SH-SY5Y (cell line): ENCODE measurements around the gene MMP24OS.

Experiments
- GATA2 ChIP-seq: IDR thresholded peaks from 2 replicates; pipeline ENCODE4 v1.6.1; 2011; ENCODE audit warnings: mild to moderate bottlenecking, low read depth, low read length
- GATA3 ChIP-seq: IDR thresholded peaks from 2 replicates; pipeline ENCODE4 v1.6.1; 2011; ENCODE audit warnings: low read depth, mild to moderate bottlenecking, low read length, moderate library complexity

The MMP24OS gene

DNA sequence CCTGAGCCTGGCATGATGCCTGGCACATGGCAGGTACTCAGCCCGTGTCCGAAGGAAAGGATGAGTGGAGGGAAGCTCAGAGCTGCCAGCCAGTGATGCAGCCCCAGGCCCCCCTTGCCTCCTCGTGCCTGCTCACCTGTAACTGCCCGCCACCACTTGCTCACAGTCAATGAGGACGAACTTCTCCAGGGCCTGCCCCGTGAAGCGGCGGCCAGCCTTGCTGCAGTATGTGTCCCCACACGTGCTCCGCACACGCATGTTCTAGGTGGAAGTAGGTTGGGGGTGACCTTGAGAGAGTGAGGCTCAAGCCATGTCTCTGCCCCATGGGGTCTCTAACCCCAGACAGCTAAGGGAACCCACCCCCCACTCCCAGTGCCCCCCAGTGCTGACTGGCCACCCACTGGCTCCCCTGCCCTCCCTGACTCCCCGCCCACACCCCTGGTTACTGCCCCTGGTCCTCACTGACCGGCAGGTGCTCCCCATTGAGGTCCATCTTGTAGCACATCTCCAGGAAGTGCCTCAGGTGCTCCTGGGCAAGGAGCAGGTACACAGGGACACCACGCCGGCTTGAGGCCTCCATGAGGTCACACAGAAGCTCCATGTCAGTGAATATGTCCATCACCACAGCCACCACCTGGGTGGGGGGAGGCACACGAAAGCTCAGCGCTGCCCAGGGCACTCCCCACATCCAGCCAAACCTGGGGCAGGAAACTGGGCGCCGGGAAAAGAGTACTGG, 10.6 kb upstream of the MMP24OS start:
- no peak for TF ChIP-seq GATA3
- TF ChIP-seq GATA2, result no peak

DNA sequence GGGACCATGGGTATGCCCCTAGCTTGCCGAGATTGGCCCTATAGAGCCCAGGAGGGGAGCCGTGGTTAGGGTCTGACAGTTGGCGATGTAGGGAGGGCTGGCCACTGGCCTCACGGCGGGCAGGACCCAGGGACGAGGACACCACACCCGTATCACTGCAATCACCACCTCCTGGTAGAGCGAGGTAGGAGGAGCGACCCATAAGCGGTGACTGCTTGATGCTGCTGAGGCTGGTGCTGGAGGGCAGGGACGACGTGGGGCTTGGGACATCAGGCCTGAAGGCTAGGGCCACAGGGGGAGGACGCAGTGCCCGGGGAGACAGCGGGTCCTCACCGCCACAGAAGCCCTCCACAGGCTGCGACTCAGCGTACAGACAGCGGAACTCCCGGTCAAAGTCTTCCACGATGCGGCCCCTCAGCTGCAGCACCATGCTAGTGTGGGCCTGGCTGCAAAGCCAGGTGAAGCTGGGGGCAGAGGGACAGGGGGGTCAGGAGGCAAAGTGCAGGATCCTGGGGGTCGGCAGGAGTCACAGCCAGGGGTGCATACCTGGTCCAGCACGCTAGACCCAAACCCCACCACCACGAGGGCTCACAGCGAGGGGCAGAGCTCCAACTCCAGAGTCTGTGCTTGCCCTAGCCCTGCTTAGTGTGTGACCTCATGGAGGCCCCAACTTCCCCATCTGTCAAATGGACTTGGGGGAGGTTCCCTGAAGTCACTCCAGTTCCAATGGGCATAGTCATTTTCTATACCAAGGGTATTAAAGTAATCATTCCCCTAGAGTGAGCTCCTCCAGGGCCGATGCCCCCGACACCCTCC, 9.8 kb upstream of the MMP24OS start:
- TF ChIP-seq GATA2, result no peak
- TF ChIP-seq GATA3, result no peak

DNA sequence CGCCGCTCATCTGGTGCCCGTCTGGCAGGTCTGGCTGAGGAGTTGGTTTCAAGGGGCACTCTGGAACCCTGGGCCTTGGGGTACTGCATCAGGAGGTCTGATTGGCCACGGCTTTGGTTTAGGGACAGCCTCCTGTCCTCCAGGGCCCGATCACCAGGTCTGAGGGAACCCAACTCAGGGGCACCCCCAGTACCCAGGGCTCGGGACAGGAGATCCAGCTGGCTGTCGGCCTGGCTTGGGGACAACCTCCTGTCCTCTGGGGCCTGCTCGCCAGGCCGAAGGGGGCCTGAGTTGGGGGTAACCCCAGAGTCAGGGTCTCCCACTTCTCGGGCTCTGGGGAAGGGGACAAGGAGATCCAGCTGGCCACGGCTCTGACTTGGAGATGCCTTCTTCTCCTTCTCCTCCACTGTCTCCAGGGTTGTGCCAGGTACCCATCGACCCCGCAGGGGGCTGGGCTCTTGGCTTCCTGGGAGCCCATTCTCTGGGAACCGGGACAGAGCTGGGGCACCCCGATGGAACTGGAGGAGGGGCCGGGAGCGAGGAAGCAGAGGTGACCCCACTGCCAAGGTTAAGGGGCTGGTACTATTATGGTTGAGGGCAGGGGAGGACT, 9.1 kb upstream of the MMP24OS start:
- TF ChIP-seq GATA2 (no peak), GATA3 (no peak)

DNA sequence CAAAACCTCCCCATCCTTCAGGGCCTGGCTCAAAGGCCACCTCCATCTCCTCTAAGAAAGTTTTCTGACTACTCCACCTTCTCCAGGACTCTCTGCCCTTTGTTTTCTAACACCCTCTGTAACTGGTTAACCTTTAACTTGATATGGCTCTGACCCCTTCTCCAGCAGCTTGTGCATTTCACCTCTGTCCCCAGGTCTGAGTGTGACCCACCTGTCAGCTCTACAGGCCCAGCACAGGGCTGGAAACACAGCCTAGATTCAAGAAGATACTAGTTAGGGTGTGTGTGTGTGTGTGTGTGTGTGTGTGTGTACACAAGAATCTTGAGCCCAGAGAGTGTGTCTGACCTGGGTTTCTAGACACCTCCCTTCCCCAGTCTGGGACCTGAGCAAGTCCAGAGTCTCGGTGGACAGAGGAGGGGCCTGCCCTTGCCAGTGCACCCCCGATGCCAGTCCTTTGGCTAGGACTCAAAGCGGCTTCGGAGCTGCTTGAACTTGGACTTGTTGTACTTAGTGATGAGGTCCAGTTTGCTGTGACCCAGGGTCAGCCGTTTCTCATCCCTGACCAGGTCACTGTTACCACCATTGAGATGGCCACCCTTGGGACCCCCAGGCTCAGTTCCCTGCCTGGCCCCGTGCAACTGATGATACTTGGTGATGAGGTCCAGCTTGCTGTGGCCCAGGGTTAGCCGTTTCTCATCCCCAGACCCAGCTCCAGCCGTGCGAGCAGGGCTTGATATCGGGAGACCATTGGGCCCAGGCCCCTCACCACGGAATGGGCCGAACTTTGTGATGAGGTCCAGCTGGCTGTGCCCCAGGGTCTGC, 8.4 kb upstream of the MMP24OS start:
- TF ChIP-seq GATA2 (no peak), GATA3 (no peak)

DNA sequence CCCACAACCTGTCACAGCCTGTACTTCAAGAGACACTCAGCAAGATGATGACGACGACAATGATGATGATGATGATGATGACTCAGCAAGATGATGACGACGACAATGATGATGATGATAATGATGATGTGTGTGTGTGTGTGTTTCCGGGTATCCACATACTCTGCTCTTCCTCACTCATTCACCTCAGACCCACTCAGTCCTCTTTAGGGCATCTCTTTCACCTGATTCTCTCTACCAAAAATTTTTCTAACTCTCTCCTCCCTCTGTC, 7.8 kb upstream of the MMP24OS start:
- TF ChIP-seq GATA2, result no peak
- TF ChIP-seq GATA3, result no peak

DNA sequence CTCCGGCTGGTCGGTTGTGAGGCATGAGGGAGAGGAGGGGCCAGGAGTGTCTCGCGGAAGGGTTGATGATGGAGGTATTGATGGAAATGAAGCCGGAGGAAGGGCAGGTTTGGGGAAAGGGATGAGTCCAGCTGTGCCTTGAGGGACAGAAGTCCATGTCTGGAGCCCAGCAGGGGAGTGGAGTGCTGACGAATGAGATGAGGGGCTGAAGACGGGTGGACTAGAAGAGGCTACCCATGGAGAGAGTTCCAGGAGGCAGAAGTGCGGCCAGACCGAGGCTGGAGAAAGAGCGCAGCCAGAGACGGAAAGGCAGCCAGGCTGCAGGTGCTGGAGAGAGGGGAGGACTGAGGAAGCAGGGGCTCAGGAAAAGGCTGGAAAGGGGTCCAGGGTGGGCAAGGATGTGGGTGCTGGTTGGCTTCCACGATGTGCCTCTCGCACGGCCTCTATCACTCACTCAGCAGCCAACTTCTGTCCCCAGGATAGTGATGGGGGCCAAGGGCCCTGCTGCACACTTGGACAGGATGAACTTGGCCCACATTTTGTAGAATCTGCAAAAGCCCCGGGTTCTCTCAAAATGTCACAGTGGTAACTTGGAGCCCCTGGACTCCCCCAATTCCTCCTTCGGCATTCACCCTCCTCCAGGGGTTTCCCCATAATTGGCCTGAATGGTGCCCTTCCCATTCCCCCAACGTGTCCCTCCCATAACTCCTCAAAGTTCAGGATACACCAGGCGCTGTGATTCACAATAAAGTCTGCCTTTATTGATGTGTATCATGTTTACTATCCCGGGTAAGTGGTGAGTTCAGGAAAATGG, 7.3 kb upstream of the MMP24OS start:
- TF ChIP-seq GATA2 (no peak), GATA3 (no peak)

DNA sequence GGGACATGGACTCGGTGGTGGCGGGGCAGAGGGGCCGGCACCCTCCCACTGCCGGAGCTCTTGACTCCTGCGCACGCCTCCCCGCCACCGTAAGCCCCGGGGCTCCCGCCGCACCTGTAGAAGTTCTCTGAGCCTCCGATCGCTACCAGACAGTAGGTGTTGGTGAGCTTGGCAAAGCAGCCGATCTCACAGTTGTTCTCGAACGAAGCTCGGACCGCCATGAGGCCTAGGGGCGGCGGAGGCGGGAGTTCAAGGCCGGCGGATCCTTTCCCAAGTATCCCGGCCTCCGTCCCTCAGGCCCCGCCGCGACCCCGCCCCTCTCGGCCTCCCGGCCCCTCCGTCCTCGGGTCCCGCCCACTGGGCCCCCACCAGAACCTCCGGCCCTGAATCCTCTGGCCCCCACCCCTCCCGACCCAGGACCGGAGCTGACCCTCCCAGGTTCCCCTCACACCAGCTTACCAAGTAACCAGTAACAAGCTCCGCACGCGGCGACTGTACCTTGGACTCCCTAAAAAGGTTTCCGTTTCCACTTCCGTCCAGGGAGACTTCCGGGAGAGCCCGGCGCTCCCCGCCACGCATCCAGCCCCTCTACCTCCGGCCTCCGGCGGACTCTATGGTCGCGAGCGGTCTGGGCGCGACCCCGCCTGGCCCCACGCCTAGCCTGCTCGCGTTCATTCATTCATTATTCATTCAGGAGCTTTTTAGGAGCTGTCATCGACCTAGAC, 6.5 kb upstream of the MMP24OS start, which contains the start of gene EIF6:
Gene EIF6 (minus strand): TSS at position 506 of the 725 bp plus-strand sequence. CDS start 285 bp downstream, at position 221.
- TF ChIP-seq GATA2 (no peak), GATA3 (no peak)

DNA sequence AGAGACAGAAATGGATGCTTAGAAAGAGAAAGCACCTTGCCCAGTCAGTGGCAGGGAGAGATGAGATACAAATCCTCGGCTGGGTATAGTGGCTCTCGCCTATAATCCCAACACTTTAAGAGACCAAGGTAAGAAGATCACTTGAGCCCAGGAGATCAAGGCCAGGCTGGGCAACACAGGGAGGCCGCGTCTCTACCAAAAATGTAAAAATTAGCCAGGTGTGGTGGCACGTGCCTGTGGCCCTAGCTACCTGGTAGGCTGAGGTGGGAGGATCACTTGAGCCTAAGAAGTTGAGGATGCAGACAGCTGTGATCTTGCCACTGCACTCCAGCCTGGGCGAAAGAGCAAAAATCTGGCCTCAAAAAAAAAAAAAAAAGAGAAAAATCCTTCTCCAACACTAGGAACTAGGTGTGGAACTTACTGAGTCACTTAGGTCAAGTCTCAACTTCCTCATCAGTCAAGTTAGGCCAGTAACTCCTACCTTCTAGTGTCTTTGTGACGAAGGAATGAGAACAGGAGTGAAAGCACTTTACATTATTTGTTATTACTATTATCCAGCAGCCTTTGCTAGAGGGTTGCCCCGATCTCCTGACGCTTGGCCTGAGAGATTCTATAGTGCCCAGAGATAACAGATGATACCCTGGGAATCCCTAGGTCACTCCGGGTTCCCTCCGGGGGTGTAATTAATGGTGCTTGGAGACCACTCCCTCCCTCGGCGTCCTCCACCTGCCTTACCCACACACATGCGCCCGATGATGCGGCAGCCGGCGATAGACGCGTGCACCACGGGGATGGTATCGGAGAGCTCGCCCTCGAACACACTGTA, 5.7 kb upstream of the MMP24OS start:
- TF ChIP-seq GATA3 (no peak), GATA2 (no peak)

DNA sequence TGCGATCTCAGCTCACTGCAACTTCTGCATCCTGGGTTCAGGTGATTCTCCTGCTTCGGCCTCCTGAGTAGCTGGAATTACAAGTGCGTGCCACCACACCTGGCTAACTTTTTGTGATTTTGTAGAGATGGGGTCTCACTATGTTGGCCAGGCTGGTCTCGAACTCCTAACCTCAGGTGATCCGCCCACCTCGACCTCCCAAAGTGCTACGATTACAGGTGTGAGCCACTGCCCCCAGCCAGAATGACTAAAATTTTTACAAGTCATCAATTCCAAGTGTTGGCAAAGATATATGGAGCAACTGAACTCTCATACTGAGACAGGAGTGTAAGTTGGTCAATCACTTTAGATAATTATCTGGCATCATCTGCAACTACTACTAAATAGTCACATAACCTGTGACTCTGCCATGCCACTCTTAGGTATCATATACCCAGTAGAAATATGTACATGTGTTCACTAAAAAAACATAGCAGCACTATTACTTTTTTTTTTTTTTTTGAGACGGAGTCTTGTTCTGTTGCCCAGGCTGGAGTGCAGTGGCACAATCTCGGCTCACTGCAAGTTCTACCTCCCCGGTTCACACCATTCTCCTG, 3.7 kb upstream of the MMP24OS start:
- TF ChIP-seq GATA3 (no peak), GATA2 (no peak)

DNA sequence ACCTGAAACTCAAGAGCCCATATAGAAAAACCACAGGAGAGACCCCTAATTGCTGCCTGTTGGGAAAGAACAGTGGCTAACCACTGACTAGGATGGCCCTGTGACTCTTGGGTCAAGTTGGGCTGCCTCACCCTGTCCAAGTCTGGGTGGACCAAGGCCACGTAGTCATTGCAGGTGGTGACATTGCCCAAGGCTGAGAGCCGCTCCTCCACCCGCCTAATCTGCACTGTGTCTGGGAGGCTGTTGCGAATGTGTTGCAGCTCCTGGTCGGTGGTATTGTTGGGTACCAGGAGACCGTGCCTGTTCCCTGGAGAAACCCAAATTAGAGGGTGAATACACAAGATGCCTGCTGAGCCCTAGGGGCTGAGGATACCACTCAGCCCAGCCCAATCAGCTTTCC, 2.6 kb upstream of the MMP24OS start:
- TF ChIP-seq GATA2, result no peak
- TF ChIP-seq GATA3, result no peak

DNA sequence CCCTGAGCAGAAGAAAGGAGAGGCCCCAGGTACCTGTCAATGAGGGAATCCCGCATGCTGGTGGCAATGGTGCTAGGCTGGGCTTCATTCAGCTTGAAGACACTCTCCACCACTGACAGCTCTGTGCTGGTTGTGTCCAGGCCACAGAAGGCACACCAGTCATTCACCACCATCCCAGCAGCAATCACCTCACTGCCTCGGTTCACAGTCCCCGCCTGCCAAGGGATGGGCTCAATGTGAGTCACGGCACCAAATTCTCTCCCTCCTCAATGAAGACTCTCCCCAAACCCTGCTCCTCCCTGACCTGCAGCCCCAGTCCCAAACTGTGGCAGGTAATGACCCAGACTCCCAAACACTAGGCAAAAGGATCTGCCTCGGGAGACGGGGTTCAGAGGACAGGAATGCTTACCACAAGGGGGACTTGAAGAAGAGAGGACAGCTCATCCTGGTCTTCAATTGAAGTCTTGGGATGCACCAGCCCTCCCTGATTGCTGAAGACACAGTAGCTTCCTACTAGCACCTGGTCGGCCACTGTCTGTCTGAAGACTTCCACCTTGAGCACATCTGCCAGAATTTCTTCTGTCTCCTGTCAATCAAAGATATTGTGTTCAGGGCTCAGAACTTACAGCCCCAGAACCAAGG, 1.7 kb upstream of the MMP24OS start:
- TF ChIP-seq GATA3, result no peak
- no peak for TF ChIP-seq GATA2
